GM19328 (cell line): ENCODE measurements around the gene MAGI1.
"Not testable (repeated sequence)": the region's sequence is repeated elsewhere in the genome, so short reads cannot be mapped to it uniquely, and the experiment has no call there.

ENCODE experiments used
- ATAC-seq: cut with Tn5 transposase; IDR thresholded peaks from one replicate; pipeline ENCODE4 v1.9.1; 2021; ENCODE audit warnings: mild to moderate bottlenecking, moderate library complexity; ENCODE audit not compliant: unreplicated experiment

Gene MAGI1

GRCh38 chr3:66038726-66039589, at the start of gene MAGI1:
Gene MAGI1 (minus strand): TSS chr3:66038918. CDS start chr3:66038308, 610 bp downstream.
- peak; percentile 78 for ATAC-seq

GRCh38 chr3:66083784-66084213, 45.1 kb upstream of the MAGI1 start:
- no peak for ATAC-seq

- no peak for ATAC-seq
These were observed 44.5 kb upstream of the MAGI1 start for GRCh38 chr3:66083096-66083678.

- no peak for ATAC-seq
These were observed 44.0 kb upstream of the MAGI1 start for GRCh38 chr3:66082679-66083078.

GRCh38 chr3:66080167-66080566, 41.4 kb upstream of the MAGI1 start:
- ATAC-seq: no peak

GRCh38 chr3:66077973-66078372, 39.3 kb upstream of the MAGI1 start:
- no peak for ATAC-seq

GRCh38 chr3:66076861-66077470, 38.2 kb upstream of the MAGI1 start:
- ATAC-seq: no peak

DNA sequence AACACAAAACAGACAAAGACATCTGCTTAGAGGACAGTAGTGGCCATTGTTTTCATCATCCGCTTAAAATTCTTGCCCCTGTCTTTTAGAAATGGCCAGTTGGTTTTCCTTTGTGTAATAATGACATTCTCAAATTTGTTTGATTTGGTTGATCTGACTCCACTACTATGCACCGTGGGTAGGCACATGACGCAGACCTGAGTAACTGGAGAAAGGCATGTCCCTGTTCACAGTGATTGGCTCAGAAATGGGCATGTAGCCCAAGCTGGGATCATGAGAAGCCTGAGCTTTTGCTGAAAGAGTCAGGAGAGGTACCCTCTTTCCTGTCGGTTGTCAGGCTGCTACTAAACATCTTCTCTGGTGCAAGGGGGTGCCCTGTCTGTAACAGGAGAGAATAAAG, 36.6 kb upstream of the MAGI1 start:
- ATAC-seq: no peak

GRCh38 chr3:66073464-66074141, 34.9 kb upstream of the MAGI1 start:
- no peak for ATAC-seq

DNA sequence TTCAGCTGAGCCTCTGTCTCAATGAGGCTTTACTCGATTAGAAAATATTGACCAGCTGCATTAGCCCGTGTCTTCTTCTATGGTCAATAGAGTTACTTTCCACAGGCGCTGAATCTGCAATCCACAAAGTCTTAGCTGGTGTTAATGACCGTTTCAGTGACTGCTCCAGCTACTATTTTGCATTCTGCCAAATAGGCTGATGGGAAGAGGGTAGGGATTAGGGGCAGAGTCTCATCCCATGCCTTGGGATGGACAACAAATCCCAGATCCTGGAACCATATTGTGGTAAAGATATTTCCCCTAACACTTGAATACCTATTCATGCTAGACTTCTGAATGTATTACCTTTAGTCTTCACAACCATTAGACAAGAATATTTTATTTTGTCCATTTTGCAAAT, 29.5 kb upstream of the MAGI1 start:
- ATAC-seq: no peak

DNA sequence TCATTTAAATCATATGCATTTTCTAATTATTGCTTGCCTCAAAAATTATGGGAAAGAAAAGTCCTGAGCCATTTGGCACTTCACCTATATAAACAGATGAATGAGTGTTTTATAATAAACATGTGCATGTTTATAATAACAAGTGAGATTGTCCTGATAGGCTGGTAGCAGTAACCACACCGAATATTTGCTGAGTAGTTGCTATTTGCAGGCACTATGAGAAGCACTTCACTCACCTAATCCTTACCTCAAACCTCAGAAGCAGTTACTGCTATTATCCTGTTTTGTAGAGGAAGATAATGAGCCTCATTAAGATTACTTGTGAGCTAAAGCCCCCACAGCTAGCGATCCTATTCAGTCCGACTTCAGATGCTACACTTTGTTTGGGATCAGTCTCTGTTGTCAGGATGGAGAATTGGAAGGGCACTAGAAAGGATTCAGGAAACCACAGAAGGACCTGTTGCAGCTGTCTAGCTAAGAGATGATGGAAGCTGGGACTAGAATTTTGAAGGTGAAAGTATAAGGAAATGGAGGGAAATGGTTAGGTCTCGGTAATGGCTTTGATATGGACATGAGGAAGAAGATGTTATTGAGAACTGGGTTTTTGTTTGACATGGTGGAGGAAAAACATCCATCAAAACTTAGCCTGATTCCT, 28.4 kb upstream of the MAGI1 start:
- ATAC-seq: no peak

- ATAC-seq: no peak
These were observed 16.6 kb upstream of the MAGI1 start for GRCh38 chr3:66055289-66055688.

DNA sequence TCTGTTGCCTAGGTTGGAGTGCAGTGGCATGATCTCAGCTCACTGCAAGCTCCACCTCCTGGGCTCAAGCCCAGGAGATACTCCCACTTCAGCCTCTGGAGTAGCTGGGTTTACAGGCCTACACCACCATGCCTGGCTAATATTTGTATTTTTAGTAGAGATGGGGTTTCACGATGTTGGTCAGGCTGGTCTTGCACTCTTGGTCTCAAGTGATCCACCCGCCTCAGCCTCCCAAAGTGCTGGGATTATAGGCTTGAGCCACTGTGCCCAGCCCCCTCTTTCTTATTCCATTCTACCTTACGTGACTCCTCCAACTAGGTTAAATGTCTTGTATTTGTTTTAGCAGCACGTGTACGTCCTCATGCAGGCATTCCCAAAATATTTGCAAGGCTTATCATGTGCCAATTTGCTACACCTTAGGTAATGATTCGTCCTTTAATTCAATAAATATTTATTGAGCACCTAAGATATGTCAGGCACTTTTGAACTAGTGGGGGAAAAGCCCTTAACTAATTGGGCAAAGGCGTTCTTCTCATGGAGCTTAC, 14.9 kb upstream of the MAGI1 start:
- ATAC-seq: no peak

- no peak for ATAC-seq
These were observed 14.2 kb upstream of the MAGI1 start for GRCh38 chr3:66052721-66053549.

GRCh38 chr3:66050821-66051220, 12.1 kb upstream of the MAGI1 start:
- no peak for ATAC-seq

GRCh38 chr3:66048051-66048395, 9.3 kb upstream of the MAGI1 start:
- ATAC-seq: no peak

GRCh38 chr3:66047311-66048050, 8.8 kb upstream of the MAGI1 start:
- no peak for ATAC-seq

GRCh38 chr3:66046321-66046720, 7.6 kb upstream of the MAGI1 start:
- ATAC-seq: not testable (repeated sequence)

GRCh38 chr3:66041828-66042227, 3.1 kb upstream of the MAGI1 start:
- ATAC-seq: no peak
